ES-I3 (cell line): ENCODE results near the gene AFF3.

ENCODE experiments used
- H3K36me3 ChIP-seq: 2 replicates; pipeline ENCODE4 v1.6.1; 2013; ENCODE audit warnings: mild to moderate bottlenecking, low read length, control low read depth, moderate library complexity; ENCODE audit not compliant: insufficient read depth
- H3K4me1 ChIP-seq: 2 replicates; pipeline ENCODE4 v1.6.1; 2013; ENCODE audit warnings: mild to moderate bottlenecking, control low read depth, low read length; ENCODE audit not compliant: insufficient read depth
- H3K9ac ChIP-seq: 2 replicates; pipeline ENCODE4 v1.6.1; 2013; ENCODE audit warnings: low read depth, mild to moderate bottlenecking, low read length, moderate library complexity
- H3K9me3 ChIP-seq: 2 replicates; pipeline ENCODE4 v1.6.1; 2013; ENCODE audit warnings: mild to moderate bottlenecking, low read length, moderate library complexity; ENCODE audit not compliant: control insufficient read depth, insufficient read depth

AFF3 gene

DNA sequence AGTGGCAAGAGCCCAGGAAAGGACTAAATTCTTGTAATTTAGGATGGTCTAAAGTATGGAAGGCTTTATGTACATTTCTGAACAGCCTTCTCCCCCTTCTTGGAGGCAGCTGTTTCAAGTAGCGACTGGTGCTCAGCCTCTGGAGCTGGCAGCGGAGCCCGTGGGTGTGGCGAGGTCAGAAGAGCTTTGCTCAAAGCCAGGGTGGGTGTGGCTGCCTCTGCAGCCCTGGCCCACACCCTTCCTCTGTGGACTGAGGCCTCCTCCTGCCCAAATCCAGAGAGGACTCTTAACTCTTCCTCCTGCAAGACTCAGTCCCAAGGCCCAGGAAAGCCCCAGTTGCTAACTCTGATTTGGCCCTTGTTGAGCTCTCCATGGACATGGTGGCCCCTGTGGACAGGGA is 450.5 kb downstream of the AFF3 start:
- no peaks in the 10 kb centered on the region for H3K4me1 ChIP-seq
- no peaks in the 10 kb centered on the region for H3K9me3 ChIP-seq
- no peak overlapping the region for H3K9ac ChIP-seq
- no peaks in the 10 kb centered on the region for H3K36me3 ChIP-seq

GRCh38 chr2:99689145-99689742 is 453.1 kb downstream of the AFF3 start:
- Histone ChIP-seq H3K36me3 (no peaks in the 10 kb centered on the region), H3K9me3 (no peaks in the 10 kb centered on the region; the same call in 1 of the 2 replicates), H3K9ac (no peak overlapping the region), H3K4me1 (no peaks in the 10 kb centered on the region)

DNA sequence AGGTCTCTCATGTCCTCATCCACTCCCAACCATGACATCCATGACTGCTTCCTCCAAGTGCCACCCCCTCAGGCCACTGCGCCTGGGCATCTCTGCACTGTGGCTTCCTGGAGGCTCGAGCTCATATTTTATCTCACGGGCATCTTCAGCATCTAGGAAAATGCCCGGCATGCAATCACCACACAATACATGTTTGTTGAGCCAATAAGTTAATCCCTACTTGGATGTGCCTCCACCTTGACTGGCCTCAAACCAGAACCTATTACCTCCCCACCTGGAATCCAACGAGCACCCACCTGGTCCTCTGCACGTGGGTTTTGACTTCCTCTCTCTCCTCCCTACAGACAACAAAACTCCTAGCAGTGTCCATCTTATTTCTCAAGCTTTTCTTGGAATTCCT is 453.7 kb downstream of the AFF3 start:
- no peaks in the 10 kb centered on the region; the same call in 1 of the 2 replicates for H3K9me3 ChIP-seq
- no peaks in the 10 kb centered on the region for H3K4me1 ChIP-seq
- H3K9ac ChIP-seq, result no peak overlapping the region
- no peaks in the 10 kb centered on the region for H3K36me3 ChIP-seq

GRCh38 chr2:99682275-99683060 is 459.9 kb downstream of the AFF3 start:
- Histone ChIP-seq H3K36me3 (no peaks in the 10 kb centered on the region), H3K4me1 (no peaks in the 10 kb centered on the region), H3K9me3 (no peaks in the 10 kb centered on the region; the same call in 1 of the 2 replicates), H3K9ac (no peak overlapping the region)

DNA sequence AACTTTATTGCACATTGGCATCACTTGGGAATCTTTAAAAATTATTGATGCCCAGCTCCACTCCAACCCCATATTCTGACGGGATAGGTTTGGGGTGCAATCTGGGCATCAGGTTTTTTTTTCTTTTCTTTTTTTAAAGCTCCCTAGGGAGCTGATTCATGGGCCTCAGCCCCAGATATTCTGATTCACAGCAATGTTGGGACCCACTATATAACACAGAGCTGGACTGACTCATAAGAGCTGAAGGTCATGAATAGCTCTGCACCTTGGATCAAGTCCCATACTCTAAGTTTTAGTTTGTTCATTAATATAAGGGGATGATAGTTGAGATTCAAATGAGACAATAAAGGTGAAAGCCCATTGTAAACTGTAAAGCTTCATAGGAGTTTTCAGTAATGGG is 461.4 kb downstream of the AFF3 start:
- no peaks in the 10 kb centered on the region for H3K4me1 ChIP-seq
- H3K9me3 ChIP-seq, result no peaks in the 10 kb centered on the region
- no peak overlapping the region for H3K9ac ChIP-seq
- no peaks in the 10 kb centered on the region for H3K36me3 ChIP-seq

DNA sequence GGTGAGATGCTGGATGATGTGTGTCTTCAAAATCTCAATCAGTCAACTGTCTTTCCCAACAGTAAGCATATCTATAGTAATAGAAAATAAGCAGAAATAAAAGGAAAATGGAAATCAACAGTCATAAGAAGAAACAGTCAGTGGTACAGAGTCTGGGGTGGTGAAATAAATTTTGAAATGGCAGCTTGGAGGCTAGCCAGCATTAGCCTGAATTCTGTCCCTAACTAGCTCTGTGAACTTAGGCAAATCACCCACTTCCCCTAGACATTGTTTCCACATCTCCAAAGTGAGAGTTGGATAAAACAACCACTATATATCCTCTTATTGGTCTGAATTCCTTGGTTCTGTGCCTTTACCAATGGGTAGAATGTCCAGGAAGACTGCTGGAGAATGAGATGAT is 462.9 kb downstream of the AFF3 start:
- no peaks in the 10 kb centered on the region for H3K4me1 ChIP-seq
- H3K9me3 ChIP-seq, result no peaks in the 10 kb centered on the region
- H3K36me3 ChIP-seq, result no peaks in the 10 kb centered on the region
- H3K9ac ChIP-seq, result no peak overlapping the region

GRCh38 chr2:99678625-99679024 is 463.8 kb downstream of the AFF3 start:
- H3K36me3 ChIP-seq, result no peaks in the 10 kb centered on the region
- H3K9ac ChIP-seq, result no peak overlapping the region
- H3K9me3 ChIP-seq, result no peaks in the 10 kb centered on the region
- H3K4me1 ChIP-seq, result no peaks in the 10 kb centered on the region

- H3K9ac ChIP-seq, result no peak overlapping the region
- no peaks in the 10 kb centered on the region for H3K36me3 ChIP-seq
- no peaks in the 10 kb centered on the region for H3K9me3 ChIP-seq
Observed at GRCh38 chr2:99677814-99678213, 464.6 kb downstream of the AFF3 start.

DNA sequence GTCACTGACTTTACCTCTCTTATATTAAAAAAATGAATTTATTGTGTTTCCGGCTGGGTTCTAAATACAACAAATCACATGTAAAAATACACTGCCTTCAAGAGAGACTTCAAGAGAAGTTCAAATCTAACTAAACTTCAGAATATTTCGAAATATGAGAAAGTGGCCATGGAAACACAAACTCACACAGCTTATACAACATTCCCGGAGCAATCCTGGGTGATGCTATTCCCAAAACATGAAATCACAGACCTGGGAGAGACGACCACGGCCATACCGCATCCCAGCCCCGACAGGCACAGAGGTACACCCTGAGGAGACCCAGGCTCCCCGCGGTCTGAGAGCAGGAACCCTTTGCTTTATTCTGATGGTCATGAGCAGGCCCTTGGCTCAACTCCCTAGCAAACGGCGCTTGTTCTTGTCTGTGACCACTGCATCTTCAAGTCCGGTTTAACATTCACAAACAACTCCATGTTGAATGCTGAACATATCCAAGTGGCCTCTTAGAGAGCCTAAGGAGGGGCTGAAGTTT is 467.2 kb downstream of the AFF3 start:
- H3K9ac ChIP-seq, result no peak overlapping the region
- H3K36me3 ChIP-seq, result no peaks in the 10 kb centered on the region
- no peaks in the 10 kb centered on the region for H3K4me1 ChIP-seq
- H3K9me3 ChIP-seq, result no peaks in the 10 kb centered on the region

More at GRCh38 chr2:99677814-99678213, 464.6 kb downstream of the AFF3 start:
- no peaks in the 10 kb centered on the region for H3K4me1 ChIP-seq

GRCh38 chr2:99674090-99674489 is 468.3 kb downstream of the AFF3 start:
- Histone ChIP-seq H3K4me1 (no peaks in the 10 kb centered on the region), H3K9me3 (no peaks in the 10 kb centered on the region; the same call in 1 of the 2 replicates), H3K9ac (no peak overlapping the region), H3K36me3 (no peaks in the 10 kb centered on the region)

DNA sequence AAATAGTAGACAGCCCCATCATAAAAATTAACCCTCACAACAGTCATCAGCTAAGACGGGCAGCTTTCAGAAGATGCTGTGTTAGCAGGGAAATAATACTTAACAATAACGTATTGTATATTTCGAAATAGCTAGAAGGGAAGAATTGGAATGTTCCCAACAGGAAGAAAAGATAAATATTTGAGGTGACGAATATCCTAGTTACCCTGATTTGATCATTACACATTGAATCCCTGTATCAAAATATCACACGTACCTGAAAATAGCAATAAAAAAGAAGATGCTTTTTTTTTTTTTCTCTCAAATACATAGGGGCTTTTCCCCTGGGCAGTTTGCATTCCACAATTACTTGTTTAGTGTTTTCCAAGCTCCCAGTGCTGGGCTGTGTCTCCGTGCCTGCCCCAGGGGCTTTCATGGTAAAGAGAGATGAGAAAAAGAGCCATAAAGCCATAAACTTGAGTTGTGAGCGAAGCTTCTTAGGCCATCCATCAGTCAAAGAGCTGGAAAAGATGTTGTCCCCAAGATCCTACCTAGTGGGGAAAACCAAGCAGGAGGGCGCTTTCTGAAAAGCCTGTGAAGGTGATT is 469.5 kb downstream of the AFF3 start:
- Histone ChIP-seq H3K9ac (no peak overlapping the region), H3K4me1 (no peaks in the 10 kb centered on the region), H3K9me3 (no peaks in the 10 kb centered on the region; the same call in 1 of the 2 replicates), H3K36me3 (no peaks in the 10 kb centered on the region)

GRCh38 chr2:99670768-99671734 is 471.3 kb downstream of the AFF3 start:
- H3K9ac ChIP-seq, result no peak overlapping the region
- no peaks in the 10 kb centered on the region for H3K4me1 ChIP-seq
- no peaks in the 10 kb centered on the region; the same call in 1 of the 2 replicates for H3K9me3 ChIP-seq
- no peaks in the 10 kb centered on the region for H3K36me3 ChIP-seq

GRCh38 chr2:99666256-99666655 is 476.1 kb downstream of the AFF3 start:
- no peak overlapping the region for H3K9ac ChIP-seq
- no peaks in the 10 kb centered on the region; the same call in 1 of the 2 replicates for H3K36me3 ChIP-seq
- H3K4me1 ChIP-seq, result no peaks in the 10 kb centered on the region
- H3K9me3 ChIP-seq, result no peaks in the 10 kb centered on the region; the same call in none of the 2 replicates

DNA sequence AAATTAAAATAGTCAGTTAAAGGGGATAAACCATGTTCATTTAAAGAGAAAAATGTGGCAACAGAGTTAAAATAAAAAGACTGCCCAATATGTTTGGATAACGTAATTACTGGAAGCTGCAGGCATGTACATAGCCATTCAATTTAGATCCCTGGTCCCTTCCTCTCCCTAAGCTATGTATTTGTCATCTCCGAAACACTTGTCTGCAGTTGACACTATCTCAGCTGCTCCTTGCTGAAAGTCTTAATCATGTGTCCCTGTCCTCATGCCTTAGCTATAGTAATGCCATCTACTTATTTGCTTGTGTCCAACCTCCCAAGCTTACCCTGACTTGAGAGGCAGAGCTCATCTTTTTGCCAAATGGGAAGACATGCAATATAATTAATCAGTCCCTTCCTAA is 478.7 kb downstream of the AFF3 start:
- H3K4me1 ChIP-seq, result no peaks in the 10 kb centered on the region
- no peak overlapping the region for H3K9ac ChIP-seq
- H3K36me3 ChIP-seq, result no peaks in the 10 kb centered on the region; the same call in 1 of the 2 replicates
- no peaks in the 10 kb centered on the region; the same call in none of the 2 replicates for H3K9me3 ChIP-seq
